HL-60/S4 treated with phorbol 12-myristate 13-acetate at 8.2 ng/mL for 4 days and 3 days (cell line): ENCODE data around the gene XIAP.

Experiments used
- in situ Hi-C: fragments of 300-500 bp; cut with MboI; formaldehyde crosslinking; loops from 2 replicates; pipeline ENCODE4 v1.15.0; 2022; ENCODE audit warnings: low sequenced_read_pairs

XIAP gene

GRCh38 chrX:123959281-123960063, 99.6 kb downstream of the XIAP start:
- in situ Hi-C loops, result no loop called here

- in situ Hi-C loops, result no loop called here
These were observed 101.1 kb downstream of the XIAP start for GRCh38 chrX:123960956-123961267.

DNA sequence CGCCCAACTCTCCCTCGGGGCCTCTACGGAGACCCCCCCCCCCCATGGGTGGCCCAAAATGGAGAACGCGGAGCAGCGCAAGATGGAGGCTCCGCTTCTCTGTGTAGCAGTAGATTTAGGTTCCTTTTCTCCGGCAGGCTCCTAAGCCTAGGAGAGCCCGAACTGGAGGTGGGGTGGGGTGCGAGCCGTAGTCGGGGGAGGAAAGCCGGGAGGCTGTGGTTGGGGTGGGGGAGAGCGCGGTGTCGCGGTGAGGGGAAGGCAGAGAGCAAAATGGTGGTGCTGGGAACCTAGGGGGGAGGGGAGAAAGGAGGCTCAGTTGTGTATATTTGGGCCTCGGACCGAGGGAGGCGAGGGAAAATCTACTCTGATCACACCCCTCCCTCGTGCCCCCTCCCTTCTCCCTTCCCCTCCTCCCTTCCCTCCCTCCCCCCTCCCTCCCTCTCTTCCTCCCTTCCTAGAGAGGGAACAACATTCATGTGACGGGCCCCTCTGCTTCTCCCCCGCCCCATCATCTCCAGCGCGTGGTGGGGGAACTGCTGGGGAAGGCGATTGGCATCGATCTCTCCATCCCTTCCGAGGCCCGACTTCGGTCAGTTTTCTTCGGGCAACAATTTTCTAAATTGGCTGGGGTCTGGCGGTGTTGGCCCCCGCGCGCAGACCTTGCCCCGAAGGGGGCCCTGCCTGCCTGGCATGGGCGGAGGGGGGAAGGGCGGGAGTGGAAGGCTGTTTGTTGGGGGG, 101.6 kb downstream of the XIAP start, which contains the start of gene STAG2:
Gene STAG2 (plus strand): TSS at position 439 of the 738 bp plus-strand sequence. CDS start 60,922 bp downstream, outside the sequence.
- in situ Hi-C loops, result no loop called here

GRCh38 chrX:123962006-123962467, 102.2 kb downstream of the XIAP start:
- in situ Hi-C loops, result no loop called here

GRCh38 chrX:123962794-123963373, 103.0 kb downstream of the XIAP start:
- in situ Hi-C loops, result no loop called here
